ENCODE data around the gene AFF1. TPM values are rescaled to one million over a fixed set of nuclear protein-coding genes. Genes with fewer than 3 reads are reported as not detected.

Gene AFF1
- total and polyA plus RNA-seq, 2 of the 4 experiments (the other 2 are of a cell fraction), result 7.0 to 9.6 TPM

- Histone ChIP-seq H4K8ac (ENCODE audit: low read depth in 2 of 2, low read length in 2 of 2) (no peak overlapping the region), H3K4me3 (ENCODE audit: insufficient read depth, low read depth, low read length) (no peak overlapping the region), H2BK5ac (ENCODE audit: low read depth, low read length, poor library complexity, severe bottlenecking) (no peak overlapping the region), H4K20me1 (ENCODE audit: insufficient read depth, low read length) (peaks cover 46% of the 10 kb centered on the region), H2BK120ac (ENCODE audit: low read depth, low read length) (no peak overlapping the region), H2BK15ac (ENCODE audit: low read depth, low read length) (no peak overlapping the region), H3K79me1 (ENCODE audit: low read depth in 1 of 2, low read length in 2 of 2) (peaks cover 46 to 91% of the 10 kb centered on the region in 2 experiments), H3K56ac (ENCODE audit: extremely low read depth, insufficient read depth, low read length) (no peak overlapping the region), H3K4me1 (ENCODE audit: control insufficient read depth, insufficient read depth, low read length) (peaks cover 31% of the 10 kb centered on the region), H3K23ac (ENCODE audit: low read depth, low read length) (peak overlapping the region; percentile 24; the same call in 1 of the 2 replicates), H3K27ac (ENCODE audit: insufficient read depth, low read length) (no peak overlapping the region), H2AFZ (replicated peaks; ENCODE audit: low read length, poor library complexity) (peak overlapping the region; percentile 40), H3K4me2 (ENCODE audit: low read depth, low read length) (no peak overlapping the region), H3K9me1 (ENCODE audit: insufficient read depth, low read length) (peaks cover 12% of the 10 kb centered on the region; the same call in 1 of the 2 replicates), H3K9ac (ENCODE audit: low read depth, low read length) (no peak overlapping the region), H2BK20ac (ENCODE audit: low read depth, low read length) (0 out of 2 replicates have a peak overlapping the region, but pooled peaks have one; percentile 14), H3K36me3 (ENCODE audit: control insufficient read depth, insufficient read depth, low read length) (no peaks in the 10 kb centered on the region; the same call in 1 of the 2 replicates), H2AK5ac (ENCODE audit: low read depth, low read length) (peak overlapping the region; percentile 39; the same call in 1 of the 2 replicates), H3K27me3 (ENCODE audit: control insufficient read depth, insufficient read depth, low read length) (no peaks in the 10 kb centered on the region), H3K14ac (replicated peaks; ENCODE audit: low read depth, low read length) (no peak overlapping the region; the same call in 1 of the 2 replicates), H4K91ac (ENCODE audit: insufficient read depth, low read depth, low read length) (no peak overlapping the region), H2AK9ac (replicated peaks; ENCODE audit: low read depth, low read length, poor library complexity) (no peak overlapping the region), H3K4ac (ENCODE audit: low read depth, low read length) (no peak overlapping the region), H3K18ac (ENCODE audit: low read depth, low read length) (no peak overlapping the region), H3K9me3 (ENCODE audit: control insufficient read depth, insufficient read depth, low read length) (no peaks in the 10 kb centered on the region), H4K5ac (ENCODE audit: low read depth, low read length) (no peak overlapping the region)
- in situ Hi-C loops (cut with MboI; ENCODE audit: low sequenced_read_pairs) (no loop called here), intact Hi-C loops (cut with micrococcal nuclease) (no loop called here), dilution Hi-C loops (cut with HindIII; ENCODE audit: low sequenced_read_pairs, unreplicated experiment) (no loop called here)
- DNase-seq (no peak), ATAC-seq (ENCODE audit: low read depth) (no peak)
- BruUV-seq (replicated peaks), result no TSS peak
- TF ChIP-seq, protein P1, sequence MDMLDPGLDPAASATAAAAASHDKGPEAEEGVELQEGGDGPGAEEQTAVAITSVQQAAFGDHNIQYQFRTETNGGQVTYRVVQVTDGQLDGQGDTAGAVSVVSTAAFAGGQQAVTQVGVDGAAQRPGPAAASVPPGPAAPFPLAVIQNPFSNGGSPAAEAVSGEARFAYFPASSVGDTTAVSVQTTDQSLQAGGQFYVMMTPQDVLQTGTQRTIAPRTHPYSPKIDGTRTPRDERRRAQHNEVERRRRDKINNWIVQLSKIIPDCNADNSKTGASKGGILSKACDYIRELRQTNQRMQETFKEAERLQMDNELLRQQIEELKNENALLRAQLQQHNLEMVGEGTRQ (IDR thresholded peaks at IDR 0.05; ENCODE audit: low read depth, low read length), result no peak
- TF ChIP-seq MAFK (IDR thresholded peaks at IDR 0.05; ENCODE audit: low read depth, low read length) (no peak), CTCF (conservative IDR thresholded peaks at IDR 0.05; ENCODE audit: low read depth, low read length) (no peak), RFX5 (IDR thresholded peaks at IDR 0.05; ENCODE audit: low read depth, low read length) (no peak), MAZ (IDR thresholded peaks at IDR 0.05; ENCODE audit: borderline replicate concordance, low read depth, low read length) (no peak), FOS (IDR thresholded peaks at IDR 0.05; ENCODE audit: low read depth, low read length) (no peak), RAD21 (IDR thresholded peaks at IDR 0.05; ENCODE audit: low read length) (no peak), CHD1 (IDR thresholded peaks at IDR 0.05; ENCODE audit: low read depth, low read length) (no peak)
- TF ChIP-seq, protein P2, sequence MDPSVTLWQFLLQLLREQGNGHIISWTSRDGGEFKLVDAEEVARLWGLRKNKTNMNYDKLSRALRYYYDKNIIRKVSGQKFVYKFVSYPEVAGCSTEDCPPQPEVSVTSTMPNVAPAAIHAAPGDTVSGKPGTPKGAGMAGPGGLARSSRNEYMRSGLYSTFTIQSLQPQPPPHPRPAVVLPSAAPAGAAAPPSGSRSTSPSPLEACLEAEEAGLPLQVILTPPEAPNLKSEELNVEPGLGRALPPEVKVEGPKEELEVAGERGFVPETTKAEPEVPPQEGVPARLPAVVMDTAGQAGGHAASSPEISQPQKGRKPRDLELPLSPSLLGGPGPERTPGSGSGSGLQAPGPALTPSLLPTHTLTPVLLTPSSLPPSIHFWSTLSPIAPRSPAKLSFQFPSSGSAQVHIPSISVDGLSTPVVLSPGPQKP (IDR thresholded peaks at IDR 0.05; ENCODE audit: borderline replicate concordance, low read depth, low read length), result no peak
- WGBS, 2 experiments (ENCODE audit: extremely low coverage in 2 of 2, insufficient read length in 1 of 2), result 94% methylated on average over 5 of the region's 8 CpGs; no CpG with 5 or more reads in 1 of the 2 experiments
- ChIA-PET CTCF (interaction anchor here (0.8 to 1.2 kb wide), 2 partner anchors 27 to 111 kb away, joined by 3 read pairs; no protein-coding TSS in a partner anchor), POLR2A (ENCODE audit: unreplicated experiment) (no interaction called here)
These were observed 99.1 kb downstream of the AFF1 start for GRCh38 chr4:87033902-87034301.

Measured in IMR-90 (cell line).